GM21360 (cell line): Measurements from ENCODE around the gene FOXK1.

ENCODE experiments used
- ATAC-seq: cut with Tn5 transposase; IDR thresholded peaks from one replicate; pipeline ENCODE4 v1.9.1; 2021; ENCODE audit warnings: mild to moderate bottlenecking, moderate library complexity; ENCODE audit not compliant: unreplicated experiment

The FOXK1 gene

DNA sequence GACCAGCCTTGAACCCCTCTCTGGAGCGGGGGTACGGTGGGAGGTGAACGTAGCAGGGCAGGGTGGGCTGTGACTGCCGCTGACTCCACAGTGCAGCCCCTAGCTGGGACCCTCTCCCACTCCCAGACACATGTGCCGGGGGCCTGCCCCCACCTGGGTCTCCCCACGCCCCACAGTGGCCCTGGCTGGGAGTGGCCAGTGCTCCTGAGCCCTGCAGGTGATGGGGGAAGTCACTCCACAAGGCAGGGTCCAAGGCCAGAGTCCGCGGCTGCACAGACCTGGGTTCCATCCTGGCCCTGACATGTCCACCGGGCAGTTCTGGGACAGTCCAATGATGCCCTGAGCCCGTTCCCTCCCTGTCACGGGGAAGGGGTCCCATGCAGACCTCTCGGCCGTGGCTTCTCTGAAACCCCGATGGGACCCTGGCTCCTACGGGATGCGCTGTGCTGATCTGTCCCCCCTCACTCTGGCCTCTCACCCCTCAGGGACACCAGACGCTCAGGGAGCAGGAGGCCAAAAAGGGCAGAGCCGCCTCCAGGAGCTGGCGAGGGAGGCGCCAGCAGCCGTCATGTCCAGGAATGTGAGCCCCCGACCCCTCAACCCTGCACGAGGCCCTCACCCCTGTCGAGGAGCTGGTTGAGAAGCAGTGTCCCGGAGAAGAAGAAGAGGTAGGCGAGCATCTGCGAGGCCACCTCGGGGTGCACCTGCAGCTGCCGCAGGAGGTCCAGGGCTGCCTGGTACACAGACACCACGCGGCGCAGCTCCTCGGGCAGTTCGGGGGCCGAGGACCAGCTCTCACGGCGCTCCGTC lies 133.7 kb downstream of the FOXK1 start:
- no peak for ATAC-seq

- ATAC-seq = no peak
These were observed 134.5 kb downstream of the FOXK1 start for GRCh38 chr7:4816419-4817080.

DNA sequence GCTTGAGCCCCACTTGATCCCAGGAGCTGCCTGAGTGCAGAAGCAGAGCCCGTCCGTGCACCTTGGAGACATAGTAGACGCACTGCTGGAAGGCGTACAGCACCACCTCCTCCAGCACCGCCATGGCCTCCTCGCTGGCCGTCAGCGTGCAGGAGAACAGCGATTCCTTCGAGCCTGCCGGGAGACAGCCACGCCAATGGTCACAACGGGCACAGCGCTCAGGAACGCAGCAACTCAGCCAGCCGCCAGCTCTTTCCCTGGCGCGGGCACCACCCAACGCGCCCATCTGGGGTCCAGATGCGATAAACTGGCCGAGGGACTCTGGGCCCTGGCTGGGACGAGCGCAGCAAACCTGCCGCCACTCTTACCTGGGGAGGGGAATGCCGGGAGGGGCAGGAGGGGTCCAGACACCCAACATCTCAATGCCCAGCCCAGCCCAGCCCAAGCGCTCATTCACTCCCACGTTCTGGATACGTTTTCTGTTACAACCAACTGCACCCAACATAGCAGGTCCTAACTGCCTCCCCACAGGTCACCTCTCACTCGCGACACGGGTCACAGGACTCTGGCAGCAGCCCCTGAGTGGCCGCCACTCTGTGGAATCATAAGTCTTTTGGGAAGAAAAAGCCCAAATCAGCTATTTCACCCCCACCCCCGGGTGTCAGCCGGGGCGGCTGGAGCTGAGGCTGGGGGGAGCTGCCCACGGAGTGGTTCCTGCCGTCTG lies 135.2 kb downstream of the FOXK1 start:
- ATAC-seq = no peak

DNA sequence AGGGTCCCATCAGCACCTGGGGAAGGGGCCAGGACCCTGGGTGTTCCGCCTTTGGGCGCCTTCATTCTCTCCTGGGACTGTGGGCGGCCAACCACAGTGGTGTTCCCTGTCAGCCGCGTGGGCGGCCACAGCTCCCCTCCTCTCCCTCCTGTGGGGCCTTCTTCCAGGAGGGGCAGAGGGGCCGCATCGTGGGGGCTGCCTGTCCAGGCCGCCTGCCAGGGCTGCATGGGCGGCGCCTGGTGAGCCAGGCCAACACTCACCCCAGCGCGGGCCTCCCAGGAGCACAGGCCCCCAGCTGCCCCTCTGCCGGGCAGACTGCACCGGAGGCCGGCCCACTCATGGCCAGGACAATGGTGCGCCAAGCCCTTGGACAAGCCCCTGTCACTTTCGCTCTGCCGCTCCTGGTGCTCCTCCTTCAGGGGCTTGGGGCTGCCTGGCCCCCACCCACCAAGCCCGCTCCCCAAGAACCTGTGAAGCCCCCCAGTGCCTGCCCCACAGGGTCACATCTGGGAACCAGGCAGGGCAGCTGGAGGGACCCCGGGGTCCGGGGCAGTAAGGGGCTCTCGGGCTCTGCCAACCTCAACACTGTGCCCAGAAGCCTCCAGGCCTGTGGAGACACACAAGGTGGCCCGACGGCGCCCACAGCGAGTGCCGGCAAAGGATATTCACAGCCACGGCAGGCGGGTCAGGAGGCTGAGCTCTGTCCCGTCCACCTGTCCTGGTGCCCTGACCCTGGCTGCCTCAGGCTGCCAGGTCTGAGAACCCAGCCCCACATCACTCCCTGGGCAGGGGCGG lies 136.1 kb downstream of the FOXK1 start:
- no peak for ATAC-seq

DNA sequence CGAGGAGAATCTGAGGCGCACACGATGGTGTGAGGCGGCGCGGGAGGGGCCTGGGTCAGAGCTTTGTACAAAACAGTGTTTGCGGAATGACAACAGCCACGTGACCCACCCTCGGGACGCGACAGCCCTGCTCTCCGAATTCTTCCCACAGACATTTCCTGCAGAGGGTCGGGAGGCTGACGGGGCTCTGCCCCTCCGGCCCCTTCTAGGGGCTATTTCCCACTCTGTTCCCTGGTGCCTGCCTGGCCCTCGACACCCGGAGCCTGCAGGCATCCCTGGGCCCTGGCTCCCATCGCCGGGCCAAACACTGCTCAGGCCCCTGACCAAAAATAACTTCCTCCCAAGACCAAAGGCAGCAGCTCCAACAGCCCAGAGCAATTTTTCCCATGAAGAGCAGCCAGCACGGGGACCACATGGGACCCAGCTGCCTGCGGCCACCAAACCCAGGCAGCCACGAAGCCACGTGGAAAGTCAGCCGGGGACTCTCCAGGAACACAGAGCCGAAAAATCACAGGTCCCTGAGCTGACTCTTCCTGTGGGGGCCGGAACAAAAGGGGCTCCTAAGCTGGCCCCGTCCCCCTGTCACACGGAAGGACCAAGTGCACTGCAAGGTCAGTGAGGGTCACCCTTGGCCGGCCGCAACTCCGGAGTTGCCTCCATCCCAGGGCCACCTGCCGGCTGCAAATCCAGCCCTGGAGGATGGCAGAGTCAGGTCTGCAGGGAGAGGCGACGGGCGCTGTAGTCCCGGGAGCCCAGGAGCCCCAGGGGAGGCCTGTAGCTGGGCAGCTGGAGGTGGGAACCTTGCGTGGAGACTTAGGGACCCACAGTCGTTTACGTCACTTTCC lies 137.7 kb downstream of the FOXK1 start:
- ATAC-seq = no peak

GRCh38 chr7:4820405-4820966 lies 138.4 kb downstream of the FOXK1 start:
- no peak for ATAC-seq
